ENCODE results near the gene PPP2R3A.

Gene PPP2R3A

GRCh38 chr3:136197159-136197793 is 231.7 kb downstream of the PPP2R3A start:
- DNase-seq (ENCODE audit: low spot score): peak; percentile 17
